Measurements from ENCODE around the gene FUNDC1.

Gene FUNDC1

GRCh38 chrX:44480591-44480990, 62.1 kb downstream of the FUNDC1 start:
- DNase-seq (ENCODE audit: low spot score) = no peak

DNA sequence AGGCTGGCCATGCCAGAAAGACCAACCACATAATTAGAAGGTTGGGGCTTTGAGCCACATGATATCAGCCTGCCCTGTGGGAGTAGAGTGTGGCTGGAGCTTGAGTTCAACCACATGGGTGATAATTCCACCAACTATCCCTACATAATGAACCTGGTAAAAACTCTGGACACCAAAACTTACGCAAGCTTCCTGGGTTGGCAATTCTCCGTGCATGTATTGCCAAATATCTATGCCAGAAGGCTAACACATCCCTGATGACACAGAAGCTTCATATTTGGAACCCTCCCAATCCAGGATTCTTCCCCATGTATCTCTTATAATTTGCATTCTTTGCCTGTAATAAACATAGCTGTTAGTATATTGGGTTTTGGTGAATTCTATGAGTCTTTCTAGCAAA, 68.2 kb downstream of the FUNDC1 start:
- no peak for DNase-seq (ENCODE audit: low spot score)

Data from Ammon's horn (tissue), 1 donor.